GOT3 (cell line): ENCODE results near the gene TEX11.
"Not testable (repeated sequence)": the region's sequence is repeated elsewhere in the genome, so short reads cannot be mapped to it uniquely, and the experiment has no call there.

Experiments used
- DNase-seq: peaks from one replicate; lab custom pipeline; 2025; ENCODE audit warnings: mixed read lengths; lab: John Stamatoyannopoulos, UW

TEX11 gene

GRCh38 chrX:70755850-70756249 lies 152.7 kb downstream of the TEX11 start:
- no peak for DNase-seq

- DNase-seq = no peak
Measured at GRCh38 chrX:70754169-70754848, 154.2 kb downstream of the TEX11 start.

- DNase-seq = not testable (repeated sequence)
Measured at GRCh38 chrX:70733774-70734173, 174.7 kb downstream of the TEX11 start.

- not testable (repeated sequence) for DNase-seq
Measured at GRCh38 chrX:70727961-70728360, 180.6 kb downstream of the TEX11 start.

- DNase-seq = no peak
Measured at GRCh38 chrX:70720721-70721120, 187.8 kb downstream of the TEX11 start.

- DNase-seq = not testable (repeated sequence)
Measured at GRCh38 chrX:70711336-70711735, 197.2 kb downstream of the TEX11 start.

GRCh38 chrX:70694339-70695122 lies 214.0 kb downstream of the TEX11 start:
- no peak for DNase-seq

- not testable (repeated sequence) for DNase-seq
Measured at GRCh38 chrX:70679455-70679854, 229.1 kb downstream of the TEX11 start.

GRCh38 chrX:70675284-70675683 lies 233.2 kb downstream of the TEX11 start:
- no peak for DNase-seq

- no peak for DNase-seq
Measured at GRCh38 chrX:70672326-70672725, 236.2 kb downstream of the TEX11 start.

- DNase-seq = no peak
Measured at GRCh38 chrX:70669120-70669519, 239.4 kb downstream of the TEX11 start.

- no peak for DNase-seq
Measured at GRCh38 chrX:70664726-70665125, 243.8 kb downstream of the TEX11 start.

GRCh38 chrX:70661124-70661523 lies 247.4 kb downstream of the TEX11 start:
- not testable (repeated sequence) for DNase-seq

- not testable (repeated sequence) for DNase-seq
Measured at GRCh38 chrX:70657546-70657945, 251.0 kb downstream of the TEX11 start.

GRCh38 chrX:70656304-70656703 lies 252.2 kb downstream of the TEX11 start:
- no peak for DNase-seq

GRCh38 chrX:70647910-70648309 lies 260.6 kb downstream of the TEX11 start:
- DNase-seq = not testable (repeated sequence)

- DNase-seq = no peak
Measured at GRCh38 chrX:70636218-70636617, 272.3 kb downstream of the TEX11 start.

GRCh38 chrX:70635669-70636068 lies 272.8 kb downstream of the TEX11 start:
- no peak for DNase-seq

- no peak for DNase-seq
Measured at GRCh38 chrX:70635227-70635626, 273.3 kb downstream of the TEX11 start.

GRCh38 chrX:70621743-70622142 lies 286.8 kb downstream of the TEX11 start:
- no peak for DNase-seq

GRCh38 chrX:70618467-70618866 lies 290.0 kb downstream of the TEX11 start:
- no peak for DNase-seq

GRCh38 chrX:70613295-70613694 lies 295.2 kb downstream of the TEX11 start:
- DNase-seq = no peak

GRCh38 chrX:70605352-70605751 lies 303.2 kb downstream of the TEX11 start:
- no peak for DNase-seq
